ENCODE data around the gene PPP1R18. TPM values are rescaled to one million over a fixed set of nuclear protein-coding genes. Genes with fewer than 3 reads are reported as not detected.

PPP1R18 gene
- total RNA-seq, 2 donors from 2014 or later, result 14.5 to 20.0 TPM

- Histone ChIP-seq H3K4me3 (peak overlapping the region; percentile 70 to 96), H3K27me3 (no peaks in the 10 kb centered on the region), H3K4me1 (peaks cover 22% of the 10 kb centered on the region), H3K36me3 (replicated peaks in 1 of 2; ENCODE audit: insufficient read depth in 1 of 2, low read depth in 2 of 2) (peaks cover 0 to 8% of the 10 kb centered on the region in 2 donors), H3K9me3 (no peaks in the 10 kb centered on the region), H3K27ac (peak overlapping the region; percentile 83 to 97 (median 91))
- DNase-seq, result peak; percentile 70 to 80 (median 78)
- TF ChIP-seq, protein P1, sequence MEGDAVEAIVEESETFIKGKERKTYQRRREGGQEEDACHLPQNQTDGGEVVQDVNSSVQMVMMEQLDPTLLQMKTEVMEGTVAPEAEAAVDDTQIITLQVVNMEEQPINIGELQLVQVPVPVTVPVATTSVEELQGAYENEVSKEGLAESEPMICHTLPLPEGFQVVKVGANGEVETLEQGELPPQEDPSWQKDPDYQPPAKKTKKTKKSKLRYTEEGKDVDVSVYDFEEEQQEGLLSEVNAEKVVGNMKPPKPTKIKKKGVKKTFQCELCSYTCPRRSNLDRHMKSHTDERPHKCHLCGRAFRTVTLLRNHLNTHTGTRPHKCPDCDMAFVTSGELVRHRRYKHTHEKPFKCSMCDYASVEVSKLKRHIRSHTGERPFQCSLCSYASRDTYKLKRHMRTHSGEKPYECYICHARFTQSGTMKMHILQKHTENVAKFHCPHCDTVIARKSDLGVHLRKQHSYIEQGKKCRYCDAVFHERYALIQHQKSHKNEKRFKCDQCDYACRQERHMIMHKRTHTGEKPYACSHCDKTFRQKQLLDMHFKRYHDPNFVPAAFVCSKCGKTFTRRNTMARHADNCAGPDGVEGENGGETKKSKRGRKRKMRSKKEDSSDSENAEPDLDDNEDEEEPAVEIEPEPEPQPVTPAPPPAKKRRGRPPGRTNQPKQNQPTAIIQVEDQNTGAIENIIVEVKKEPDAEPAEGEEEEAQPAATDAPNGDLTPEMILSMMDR (IDR thresholded peaks at IDR 0.05), result no peak
- TF ChIP-seq POLR2A (IDR thresholded peaks at IDR 0.05), result peak; percentile 18 to 67 (median 61)
- WGBS, 2 donors, result 0% methylated on average over 7 to 78 of the region's 78 CpGs
- intact Hi-C loops (cut with DNase I), result no loop called here
- ATAC-seq, result peak; percentile 75
These were observed 39.0 kb downstream of the PPP1R18 start for GRCh38 chr6:30647242-30648116.

DNA sequence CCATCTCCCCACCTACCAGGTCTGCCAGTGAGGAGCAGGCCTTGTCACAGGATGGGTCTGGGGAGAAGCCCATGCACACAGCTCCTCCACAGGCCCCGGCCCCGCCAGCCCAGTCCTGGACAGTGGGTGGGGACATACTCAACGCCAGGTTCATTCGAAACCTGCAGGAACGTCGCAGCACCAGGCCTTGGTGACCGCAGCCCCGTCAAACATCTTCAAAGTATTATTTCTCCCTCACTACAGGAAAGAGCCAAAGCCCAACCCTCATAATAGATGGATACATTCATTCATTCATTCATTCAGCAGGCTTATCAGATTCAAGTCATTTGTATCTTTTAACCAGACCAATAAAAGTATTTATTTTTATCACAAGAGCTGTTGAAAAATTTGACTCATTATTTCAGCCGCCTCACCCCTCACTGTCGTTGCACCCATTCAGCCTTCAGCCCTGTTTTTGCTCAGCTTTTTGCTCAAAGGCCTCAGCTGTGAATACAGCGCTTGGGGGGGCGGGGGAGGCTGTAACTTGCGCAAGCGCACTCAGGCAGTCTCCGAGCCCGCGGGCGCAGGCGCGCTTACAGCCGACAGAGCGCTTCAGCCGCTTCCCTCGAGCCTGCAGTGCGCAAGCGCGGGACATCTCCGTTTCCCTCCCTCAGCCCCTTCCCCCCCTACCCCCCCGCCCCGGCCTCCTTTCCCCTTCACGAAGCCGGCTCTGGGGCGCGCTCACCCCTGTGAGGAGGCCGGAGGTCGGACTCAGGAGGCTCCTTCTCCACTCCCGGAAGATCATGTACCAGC is 39.8 kb downstream of the PPP1R18 start, which contains the start of gene C6orf136:
C6orf136 (plus strand) TSS at position 684 of the 792 bp plus-strand sequence; CDS start at position 783, 99 bp downstream.
- ATAC-seq (peak; percentile 89), DNase-seq (peak; percentile 92 to 96 (median 95))
- WGBS, 2 donors, result 4 to 8% methylated on average over 21 to 36 of the region's 37 CpGs
- no peaks in the 10 kb centered on the region for H3K36me3 ChIP-seq (replicated peaks in 1 of 2; ENCODE audit: insufficient read depth in 1 of 2, low read depth in 2 of 2)
- peak within 1 kb of the TSS; percentile 83 to 97 (median 91) for H3K27ac ChIP-seq
- no peaks in the 10 kb centered on the region for H3K9me3 ChIP-seq
- H3K4me1 ChIP-seq, result peaks cover 22% of the 10 kb centered on the region
- H3K27me3 ChIP-seq, result no peaks in the 10 kb centered on the region
- TF ChIP-seq POLR2A (IDR thresholded peaks at IDR 0.05), result no peak
- TF ChIP-seq, protein P1 (IDR thresholded peaks at IDR 0.05), result peak in 1 of 7 experiments; percentile 6
- intact Hi-C loops (cut with DNase I), result no loop called here
- peak within 1 kb of the TSS; percentile 70 to 96 for H3K4me3 ChIP-seq

DNA sequence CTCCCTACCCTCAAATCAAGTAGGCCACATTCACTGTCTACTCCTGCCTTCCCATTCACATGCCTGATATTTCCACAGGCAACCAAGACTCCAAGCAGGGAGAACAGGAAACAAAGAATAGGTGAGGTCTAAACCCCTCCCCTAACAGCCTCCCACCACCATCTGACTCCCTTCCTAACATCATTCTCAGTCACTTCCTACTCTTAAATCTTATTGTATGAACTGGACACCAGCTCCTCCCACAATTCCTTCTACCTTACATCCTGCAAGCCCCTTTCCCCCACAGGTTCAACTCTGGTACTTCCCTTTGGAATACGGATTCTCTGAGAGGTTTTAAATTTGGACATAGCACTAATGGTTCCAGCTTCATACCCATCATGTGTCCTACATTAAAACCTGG is 40.5 kb downstream of the PPP1R18 start:
- H3K4me3 ChIP-seq, result no peak overlapping the region
- WGBS, 2 donors, result 73 to 78% methylated on average over 1 of the region's 1 CpG
- H3K36me3 ChIP-seq (replicated peaks in 1 of 2; ENCODE audit: insufficient read depth in 1 of 2, low read depth in 2 of 2), result no peaks in the 10 kb centered on the region

DNA sequence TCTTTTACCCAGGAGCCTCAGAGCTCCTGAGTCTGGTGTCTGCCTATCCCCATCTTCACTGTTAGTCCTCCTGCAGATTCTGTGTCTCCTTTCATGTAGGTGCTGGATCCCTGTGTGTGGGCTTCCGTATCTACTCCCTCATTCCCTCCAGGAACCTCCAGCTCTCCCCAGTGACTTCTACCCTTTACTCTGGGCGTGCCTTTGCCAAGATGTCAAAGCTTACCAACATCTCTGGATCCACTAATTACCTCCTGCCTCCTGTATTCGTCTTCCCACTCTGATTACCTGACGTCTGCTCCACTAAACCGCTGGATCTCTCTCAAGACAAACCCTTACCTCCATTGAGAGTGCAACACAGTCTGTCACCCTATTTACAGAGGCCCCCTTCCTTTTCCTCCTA is 41.7 kb downstream of the PPP1R18 start:
- H3K27me3 ChIP-seq, result no peaks in the 10 kb centered on the region
- H3K4me1 ChIP-seq, result peaks cover 22% of the 10 kb centered on the region
- no peak overlapping the region for H3K4me3 ChIP-seq
- H3K36me3 ChIP-seq (replicated peaks in 1 of 2; ENCODE audit: insufficient read depth in 1 of 2, low read depth in 2 of 2), result no peaks in the 10 kb centered on the region
- TF ChIP-seq, protein P1 (IDR thresholded peaks at IDR 0.05), result no peak
- TF ChIP-seq POLR2A (IDR thresholded peaks at IDR 0.05), result no peak
- no peak for DNase-seq
- ATAC-seq, result no peak
- intact Hi-C loops (cut with DNase I), result no loop called here
- no peak overlapping the region for H3K27ac ChIP-seq
- 72 to 81% methylated on average over 5 of the region's 5 CpGs for WGBS, 2 donors
- H3K9me3 ChIP-seq, result no peaks in the 10 kb centered on the region

More for the DNA sequence above, 40.5 kb downstream of the PPP1R18 start:
- no peaks in the 10 kb centered on the region for H3K9me3 ChIP-seq
- DNase-seq (no peak), ATAC-seq (no peak)
- H3K4me1 ChIP-seq, result peaks cover 22% of the 10 kb centered on the region
- TF ChIP-seq, protein P1 (IDR thresholded peaks at IDR 0.05), result no peak
- TF ChIP-seq POLR2A (IDR thresholded peaks at IDR 0.05), result no peak
- H3K27me3 ChIP-seq, result no peaks in the 10 kb centered on the region
- intact Hi-C loops (cut with DNase I), result no loop called here
- H3K27ac ChIP-seq, result peak overlapping the region in 1 of 4 donors; percentile 87

Data from body of pancreas (tissue), 4 donors.